K562 (cell line): ENCODE results near the gene GCN1. TPM values are rescaled to one million over a fixed set of nuclear protein-coding genes. Genes with fewer than 3 reads are reported as not detected.

Experiments used
- CAMTA2 ChIP-seq: fragments of 250-450 bp; sonication (Bioruptor Pico); conservative IDR thresholded peaks from 2 replicates; pipeline ENCODE4 v1.5.1; 2022
- DPF2 ChIP-seq: fragments of 450-650 bp; IDR thresholded peaks from 2 replicates; pipeline ENCODE4 v1.6.1; 2016
- EGR1 ChIP-seq: fragments of 450-650 bp; conservative IDR thresholded peaks from 2 replicates; pipeline ENCODE4 v1.6.1; 2017; ENCODE audit warnings: mild to moderate bottlenecking
- FOXK2 ChIP-seq, 2 experiments: fragments of 450-650 bp; IDR thresholded peaks in 1 of 2; conservative IDR thresholded peaks in 1 of 2; 2 replicates each; pipeline ENCODE4 v1.6.1; 2016; ENCODE audit warnings: low read depth in 2 of 2, mild to moderate bottlenecking in 1 of 2
- KLF16 ChIP-seq: IDR thresholded peaks from 2 replicates; pipeline ENCODE4 v1.6.1; 2016; ENCODE audit warnings: antibody characterized with exemption
- MECOM ChIP-seq: fragments of 250-450 bp; sonication (Bioruptor Pico); IDR thresholded peaks from 2 replicates; pipeline ENCODE4 v1.8.0; 2022; ENCODE audit warnings: inconsistent platforms
- MTA3 ChIP-seq: fragments of 450-650 bp; formaldehyde crosslinking; IDR thresholded peaks from 2 replicates; pipeline ENCODE4 v1.6.1; 2017; ENCODE audit warnings: mild to moderate bottlenecking, borderline replicate concordance
- MYNN ChIP-seq, 2 experiments: sonication (generic); formaldehyde crosslinking in 1 of 2; IDR thresholded peaks; 2 replicates each; pipeline versions ENCODE4 v1.5.0 to v1.6.1; 2016 to 2020; ENCODE audit warnings: antibody characterized with exemption in 1 of 2, missing genetic modification reagents in 1 of 2
- POU5F1 ChIP-seq: fragments of 150-350 bp; IDR thresholded peaks from 2 replicates; pipeline ENCODE4 v1.6.1; 2014; ENCODE audit warnings: borderline replicate concordance, low read length, low read depth, mild to moderate bottlenecking; ENCODE audit not compliant: partially characterized antibody
- PTBP1 ChIP-seq: fragments of 200-400 bp; formaldehyde crosslinking; IDR thresholded peaks from 2 replicates; pipeline ENCODE4 v1.6.1; 2017; ENCODE audit warnings: low read depth, low read length
- SIX5 ChIP-seq, 2 experiments: IDR thresholded peaks; 2 replicates each; pipeline ENCODE4 v1.6.1; 2011; ENCODE audit warnings: low read length in 2 of 2, borderline replicate concordance in 1 of 2, low read depth in 1 of 2, mild to moderate bottlenecking in 1 of 2, moderate library complexity in 1 of 2; ENCODE audit not compliant: insufficient read depth in 1 of 2
- SMARCA4 ChIP-seq: fragments of 450-650 bp; IDR thresholded peaks from 2 replicates; pipeline ENCODE4 v1.6.1; 2016
- SOX6 ChIP-seq: fragments of 450-650 bp; IDR thresholded peaks from 2 replicates; pipeline ENCODE4 v1.6.1; 2014; ENCODE audit warnings: mild to moderate bottlenecking
- TAL1 ChIP-seq: fragments of 450-650 bp; IDR thresholded peaks from 2 replicates; pipeline ENCODE4 v1.6.1; 2016; ENCODE audit warnings: mild to moderate bottlenecking
- TRIM24 ChIP-seq, 2 experiments: fragments of 450-650 bp; IDR thresholded peaks; 2 replicates each; pipeline ENCODE4 v1.6.1; 2016
- ZBTB7A ChIP-seq: IDR thresholded peaks from 2 replicates; pipeline ENCODE4 v1.6.1; 2011; ENCODE audit warnings: low read depth, mild to moderate bottlenecking, low read length, moderate library complexity, borderline replicate concordance; ENCODE audit not compliant: control insufficient read depth
- ZNF644 ChIP-seq: fragments of 200-800 bp; sonication (Bioruptor generic); IDR thresholded peaks from 2 replicates; pipeline ENCODE4 v1.6.1; 2016; ENCODE audit warnings: low read depth, missing genetic modification characterization, missing compliant biosample characterization
- ZNF696 ChIP-seq: fragments of 250-450 bp; sonication (Bioruptor Pico); conservative IDR thresholded peaks from 2 replicates; pipeline ENCODE4 v1.4.0; 2020; ENCODE audit warnings: mild to moderate bottlenecking, moderate library complexity
- polyA plus RNA-seq, 8 experiments: library from polyadenylated mRNA; depleted of rRNA in 4 of 8; stranded (reverse) in 5 of 8; unstranded in 3 of 8; fragments of >200 nt; fragmentation: Nextera tagmentation in 2 of 8; fragmentation: Illumina TruSeq in 1 of 8; extraction: Ambion mirVana in 2 of 8; extraction: Trizol in 1 of 8; gene quantifications; 2 replicates each; pipeline versions ENCODE4 v1.2.1 to v1.2.3, GENCODE V29; 2011 to 2014; ENCODE audit warnings: inconsistent platforms in 1 of 8, missing spikeins in 1 of 8
- total RNA-seq, 7 experiments: library from RNA; depleted of rRNA in 6 of 7; stranded (reverse); fragments of >200 nt in 6 of 7; fragmentation: Illumina TruSeq in 2 of 7; extraction: Trizol in 2 of 7; gene quantifications; 2 replicates each; pipeline versions ENCODE4 v1.2.1 to v1.2.3, GENCODE V29; 2011 to 2021; ENCODE audit warnings: low replicate concordance in 1 of 7
- TF ChIP-seq, protein P1 (sequence below): fragments of 450-650 bp; IDR thresholded peaks from 2 replicates; pipeline ENCODE4 v1.6.1; 2018; ENCODE audit not compliant: partially characterized antibody
- TF ChIP-seq, protein P2 (sequence below): sonication (generic); IDR thresholded peaks from 2 replicates; pipeline ENCODE4 v1.6.1; 2016
- TF ChIP-seq, protein P3 (sequence below): sonication (generic); formaldehyde crosslinking; IDR thresholded peaks from 2 replicates; pipeline ENCODE4 v1.8.1; 2023; ENCODE audit warnings: mild to moderate bottlenecking, missing genetic modification reagents

Gene GCN1
- total and polyA plus RNA-seq, 9 of the 15 experiments (the other 6 are each of a cell fraction or from before 2014, with no cell fraction given): 11.9 to 190 (median 51.7) TPM

DNA sequence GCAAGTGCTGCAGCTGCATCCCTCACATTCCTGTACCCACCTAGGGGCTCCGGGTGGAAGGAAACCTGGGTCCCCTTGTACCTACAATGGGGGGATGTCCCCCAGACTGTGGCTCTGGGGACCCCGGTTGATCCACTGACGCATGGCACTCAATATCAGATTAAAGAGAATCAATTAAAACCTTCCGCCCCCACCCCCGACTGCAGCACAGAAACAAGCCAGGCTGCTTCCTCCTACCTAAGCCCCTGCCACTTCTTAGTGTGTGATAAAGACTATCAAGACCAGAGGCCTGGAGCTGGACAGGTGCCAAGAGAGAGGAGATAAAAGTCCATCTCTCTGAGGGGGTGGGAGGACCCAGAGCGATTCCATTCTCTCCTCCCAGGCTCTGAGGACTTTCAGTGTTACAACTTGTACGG, 34.6 kb upstream of the GCN1 start (continued):
- TF ChIP-seq, protein P1, sequence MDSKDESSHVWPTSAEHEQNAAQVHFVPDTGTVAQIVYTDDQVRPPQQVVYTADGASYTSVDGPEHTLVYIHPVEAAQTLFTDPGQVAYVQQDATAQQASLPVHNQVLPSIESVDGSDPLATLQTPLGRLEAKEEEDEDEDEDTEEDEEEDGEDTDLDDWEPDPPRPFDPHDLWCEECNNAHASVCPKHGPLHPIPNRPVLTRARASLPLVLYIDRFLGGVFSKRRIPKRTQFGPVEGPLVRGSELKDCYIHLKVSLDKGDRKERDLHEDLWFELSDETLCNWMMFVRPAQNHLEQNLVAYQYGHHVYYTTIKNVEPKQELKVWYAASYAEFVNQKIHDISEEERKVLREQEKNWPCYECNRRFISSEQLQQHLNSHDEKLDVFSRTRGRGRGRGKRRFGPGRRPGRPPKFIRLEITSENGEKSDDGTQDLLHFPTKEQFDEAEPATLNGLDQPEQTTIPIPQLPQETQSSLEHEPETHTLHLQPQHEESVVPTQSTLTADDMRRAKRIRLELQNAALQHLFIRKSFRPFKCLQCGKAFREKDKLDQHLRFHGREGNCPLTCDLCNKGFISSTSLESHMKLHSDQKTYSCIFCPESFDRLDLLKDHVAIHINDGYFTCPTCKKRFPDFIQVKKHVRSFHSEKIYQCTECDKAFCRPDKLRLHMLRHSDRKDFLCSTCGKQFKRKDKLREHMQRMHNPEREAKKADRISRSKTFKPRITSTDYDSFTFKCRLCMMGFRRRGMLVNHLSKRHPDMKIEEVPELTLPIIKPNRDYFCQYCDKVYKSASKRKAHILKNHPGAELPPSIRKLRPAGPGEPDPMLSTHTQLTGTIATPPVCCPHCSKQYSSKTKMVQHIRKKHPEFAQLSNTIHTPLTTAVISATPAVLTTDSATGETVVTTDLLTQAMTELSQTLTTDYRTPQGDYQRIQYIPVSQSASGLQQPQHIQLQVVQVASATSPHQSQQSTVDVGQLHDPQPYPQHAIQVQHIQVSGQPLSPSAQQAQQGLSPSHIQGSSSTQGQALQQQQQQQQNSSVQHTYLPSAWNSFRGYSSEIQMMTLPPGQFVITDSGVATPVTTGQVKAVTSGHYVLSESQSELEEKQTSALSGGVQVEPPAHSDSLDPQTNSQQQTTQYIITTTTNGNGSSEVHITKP: peak; percentile 88
- TF ChIP-seq DPF2 (peak; percentile 87; the same call in 1 of the 2 replicates), ZBTB7A (peak; percentile 76), MECOM (CRISPR knock-in tag) (peak; percentile 79; the same call in 1 of the 2 replicates), CAMTA2 (CRISPR knock-in tag) (no peak), TRIM24 (IDR thresholded peaks at IDR 0.05) (peak in 1 of 2 experiments; percentile 40; a peak in 1 of 4 replicates), KLF16 (peak; percentile 82), ZNF644 (tag) (0 out of 2 replicates have a peak, but pooled peaks have one; percentile 22), SMARCA4 (peak; percentile 82), TAL1 (peak; percentile 82), PTBP1 (0 out of 2 replicates have a peak, but pooled peaks have one; percentile 13), FOXK2 (conservative IDR thresholded peaks at IDR 0.05 in 1 of 2, IDR thresholded peaks at IDR 0.05 in 1 of 2; ENCODE audit: low read depth in 2 of 2) (0 out of 4 replicates have a peak, but pooled peaks of 1 of the 2 experiments have one; percentile 18), MYNN (IDR thresholded peaks at IDR 0.05) (peak; percentile 93), MYNN (CRISPR knock-in tag; IDR thresholded peaks at IDR 0.05) (no peak), SIX5 (IDR thresholded peaks at IDR 0.05; ENCODE audit: borderline replicate concordance in 1 of 2, insufficient read depth in 1 of 2, low read depth in 1 of 2, low read length in 2 of 2) (no peak), MTA3 (no peak), POU5F1 (no peak), SOX6 (peak; percentile 78; the same call in 1 of the 2 replicates), ZNF696 (CRISPR knock-in tag) (no peak), EGR1 (peak; percentile 87)
- TF ChIP-seq, protein P2, sequence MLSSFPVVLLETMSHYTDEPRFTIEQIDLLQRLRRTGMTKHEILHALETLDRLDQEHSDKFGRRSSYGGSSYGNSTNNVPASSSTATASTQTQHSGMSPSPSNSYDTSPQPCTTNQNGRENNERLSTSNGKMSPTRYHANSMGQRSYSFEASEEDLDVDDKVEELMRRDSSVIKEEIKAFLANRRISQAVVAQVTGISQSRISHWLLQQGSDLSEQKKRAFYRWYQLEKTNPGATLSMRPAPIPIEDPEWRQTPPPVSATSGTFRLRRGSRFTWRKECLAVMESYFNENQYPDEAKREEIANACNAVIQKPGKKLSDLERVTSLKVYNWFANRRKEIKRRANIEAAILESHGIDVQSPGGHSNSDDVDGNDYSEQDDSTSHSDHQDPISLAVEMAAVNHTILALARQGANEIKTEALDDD: peak; percentile 78; the same call in 1 of the 2 replicates
- TF ChIP-seq, protein P3, sequence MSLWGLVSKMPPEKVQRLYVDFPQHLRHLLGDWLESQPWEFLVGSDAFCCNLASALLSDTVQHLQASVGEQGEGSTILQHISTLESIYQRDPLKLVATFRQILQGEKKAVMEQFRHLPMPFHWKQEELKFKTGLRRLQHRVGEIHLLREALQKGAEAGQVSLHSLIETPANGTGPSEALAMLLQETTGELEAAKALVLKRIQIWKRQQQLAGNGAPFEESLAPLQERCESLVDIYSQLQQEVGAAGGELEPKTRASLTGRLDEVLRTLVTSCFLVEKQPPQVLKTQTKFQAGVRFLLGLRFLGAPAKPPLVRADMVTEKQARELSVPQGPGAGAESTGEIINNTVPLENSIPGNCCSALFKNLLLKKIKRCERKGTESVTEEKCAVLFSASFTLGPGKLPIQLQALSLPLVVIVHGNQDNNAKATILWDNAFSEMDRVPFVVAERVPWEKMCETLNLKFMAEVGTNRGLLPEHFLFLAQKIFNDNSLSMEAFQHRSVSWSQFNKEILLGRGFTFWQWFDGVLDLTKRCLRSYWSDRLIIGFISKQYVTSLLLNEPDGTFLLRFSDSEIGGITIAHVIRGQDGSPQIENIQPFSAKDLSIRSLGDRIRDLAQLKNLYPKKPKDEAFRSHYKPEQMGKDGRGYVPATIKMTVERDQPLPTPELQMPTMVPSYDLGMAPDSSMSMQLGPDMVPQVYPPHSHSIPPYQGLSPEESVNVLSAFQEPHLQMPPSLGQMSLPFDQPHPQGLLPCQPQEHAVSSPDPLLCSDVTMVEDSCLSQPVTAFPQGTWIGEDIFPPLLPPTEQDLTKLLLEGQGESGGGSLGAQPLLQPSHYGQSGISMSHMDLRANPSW: no peak
